ENCODE measurements around the gene NUCB1. TPM values are rescaled to one million over a fixed set of nuclear protein-coding genes. Genes with fewer than 3 reads are reported as not detected.

Gene NUCB1
- total RNA-seq, 1 donor from 2014 or later = 160 TPM

Other genes starting within 250 kb of the NUCB1 start
- not detected for gene NTN5, start 227.3 kb upstream of the NUCB1 start, total RNA-seq (ENCODE audit: insufficient read depth, low replicate concordance)
- 0.72 TPM for gene FUT2, start 204.3 kb upstream of the NUCB1 start, total RNA-seq (ENCODE audit: insufficient read depth, low replicate concordance)
- gene MAMSTR, start 180.6 kb upstream of the NUCB1 start, total RNA-seq (ENCODE audit: insufficient read depth, low replicate concordance) = not detected
- 3.1 TPM for gene RASIP1, start 159.7 kb upstream of the NUCB1 start, total RNA-seq (ENCODE audit: insufficient read depth, low replicate concordance)
- gene IZUMO1, start 153.4 kb upstream of the NUCB1 start, total RNA-seq (ENCODE audit: insufficient read depth, low replicate concordance) = not detected
- gene FUT1, start 147.7 kb upstream of the NUCB1 start, total RNA-seq (ENCODE audit: insufficient read depth, low replicate concordance) = 1.4 TPM
- not detected for gene FGF21, start 144.8 kb upstream of the NUCB1 start, total RNA-seq (ENCODE audit: insufficient read depth, low replicate concordance)
- 11.1 TPM for gene BCAT2, start 89.3 kb upstream of the NUCB1 start, total RNA-seq (ENCODE audit: insufficient read depth, low replicate concordance)
- 3.4 TPM for gene HSD17B14, start 63.8 kb upstream of the NUCB1 start, total RNA-seq (ENCODE audit: insufficient read depth, low replicate concordance)
- gene PLEKHA4, start 31.7 kb upstream of the NUCB1 start, total RNA-seq (ENCODE audit: insufficient read depth, low replicate concordance) = 2.6 TPM
- gene PPP1R15A, start 27.9 kb upstream of the NUCB1 start, total RNA-seq (ENCODE audit: insufficient read depth, low replicate concordance) = 138 TPM
- gene TULP2, start 1.6 kb upstream of the NUCB1 start, total RNA-seq (ENCODE audit: insufficient read depth, low replicate concordance) = not detected
- gene DHDH, start 33.4 kb downstream of the NUCB1 start, total RNA-seq (ENCODE audit: insufficient read depth, low replicate concordance) = not detected
- 59.9 TPM for gene BAX, start 54.6 kb downstream of the NUCB1 start, total RNA-seq (ENCODE audit: insufficient read depth, low replicate concordance)
- gene FTL, start 65.0 kb downstream of the NUCB1 start, total RNA-seq (ENCODE audit: insufficient read depth, low replicate concordance) = 2,219 TPM
- 46.9 TPM for gene GYS1, start 93.0 kb downstream of the NUCB1 start, total RNA-seq (ENCODE audit: insufficient read depth, low replicate concordance)
- 47.2 TPM for gene RUVBL2, start 93.6 kb downstream of the NUCB1 start, total RNA-seq (ENCODE audit: insufficient read depth, low replicate concordance)
- not detected for gene LHB, start 116.8 kb downstream of the NUCB1 start, total RNA-seq (ENCODE audit: insufficient read depth, low replicate concordance)
- not detected for gene CGB3, start 124.0 kb downstream of the NUCB1 start, total RNA-seq (ENCODE audit: insufficient read depth, low replicate concordance)
- 5.5 TPM for gene CGB2, start 131.6 kb downstream of the NUCB1 start, total RNA-seq (ENCODE audit: insufficient read depth, low replicate concordance)
- not detected for gene CGB1, start 136.6 kb downstream of the NUCB1 start, total RNA-seq (ENCODE audit: insufficient read depth, low replicate concordance)
- not detected for gene CGB5, start 143.5 kb downstream of the NUCB1 start, total RNA-seq (ENCODE audit: insufficient read depth, low replicate concordance)
- not detected for gene CGB8, start 148.8 kb downstream of the NUCB1 start, total RNA-seq (ENCODE audit: insufficient read depth, low replicate concordance)
- not detected for gene CGB7, start 157.4 kb downstream of the NUCB1 start, total RNA-seq (ENCODE audit: insufficient read depth, low replicate concordance)
- gene NTF4, start 164.5 kb downstream of the NUCB1 start, total RNA-seq (ENCODE audit: insufficient read depth, low replicate concordance) = 4.1 TPM
- gene KCNA7, start 172.4 kb downstream of the NUCB1 start, total RNA-seq (ENCODE audit: insufficient read depth, low replicate concordance) = 0.72 TPM
- 143 TPM for gene SNRNP70, start 185.1 kb downstream of the NUCB1 start, total RNA-seq (ENCODE audit: insufficient read depth, low replicate concordance)
- not detected for gene LIN7B, start 214.1 kb downstream of the NUCB1 start, total RNA-seq (ENCODE audit: insufficient read depth, low replicate concordance)
- not detected for gene C19orf73, start 218.8 kb downstream of the NUCB1 start, total RNA-seq (ENCODE audit: insufficient read depth, low replicate concordance)
- gene PPFIA3, start 219.2 kb downstream of the NUCB1 start, total RNA-seq (ENCODE audit: insufficient read depth, low replicate concordance) = 32.5 TPM